SKM-1 (cell line): ENCODE data around the gene FUT8.
"Not testable (repeated sequence)": the region's sequence is repeated elsewhere in the genome, so short reads cannot be mapped to it uniquely, and the experiment has no call there.

ENCODE experiments used
- DNase-seq: peaks from one replicate; lab custom pipeline; 2025; ENCODE audit not compliant: unreplicated experiment; lab: John Stamatoyannopoulos, UW

The FUT8 gene

DNA sequence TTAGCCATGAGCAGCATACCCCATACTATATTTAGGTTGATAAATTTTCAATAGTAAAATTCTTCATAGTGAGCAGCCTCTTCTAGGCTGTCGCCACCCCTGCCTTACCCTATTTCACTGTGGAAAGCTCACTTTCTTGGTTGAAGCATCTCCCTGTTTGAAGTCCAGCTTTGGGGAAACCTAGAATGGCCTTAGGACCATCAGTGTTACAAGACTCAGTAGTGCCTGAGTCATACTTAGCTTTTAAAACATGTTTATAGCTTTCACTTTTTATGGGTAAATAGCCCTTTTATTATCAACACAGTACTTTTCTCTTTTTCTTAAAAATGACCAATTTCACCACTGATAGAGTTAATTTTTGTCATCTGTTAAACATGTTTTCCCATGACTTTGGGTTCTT, 37.1 kb downstream of the FUT8 start:
- no peak for DNase-seq

DNA sequence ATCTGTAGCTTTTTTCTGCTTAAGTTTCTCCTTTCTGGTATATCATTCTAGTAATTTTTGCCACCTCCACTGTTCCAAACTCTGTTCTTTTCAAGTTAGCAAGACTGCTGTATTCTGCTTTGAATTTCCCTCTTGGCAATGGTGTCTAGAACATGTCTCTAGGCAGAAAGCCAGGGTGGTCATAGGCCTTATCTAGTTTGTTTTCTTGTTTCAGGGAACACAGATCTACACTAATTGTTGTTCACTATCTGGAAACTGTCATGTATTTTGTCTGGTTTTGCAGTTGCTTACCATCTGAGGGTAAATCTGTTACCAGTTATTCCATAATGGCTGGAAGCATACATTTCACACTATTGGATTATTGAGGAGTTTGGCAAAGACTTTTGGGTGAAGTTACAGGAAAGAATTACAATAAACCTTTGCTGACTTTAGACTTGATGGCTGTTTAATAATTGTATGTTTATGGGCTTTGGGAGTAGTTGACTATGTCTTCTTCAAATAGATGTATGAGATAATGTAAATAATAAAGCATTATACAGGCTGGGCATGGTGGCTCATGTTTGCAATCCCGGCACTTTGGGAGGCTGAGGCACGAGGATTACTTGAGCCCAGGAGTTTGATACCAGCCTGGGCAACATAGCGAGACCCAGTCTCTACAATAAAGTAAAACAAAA, 41.4 kb downstream of the FUT8 start:
- DNase-seq, result no peak

DNA sequence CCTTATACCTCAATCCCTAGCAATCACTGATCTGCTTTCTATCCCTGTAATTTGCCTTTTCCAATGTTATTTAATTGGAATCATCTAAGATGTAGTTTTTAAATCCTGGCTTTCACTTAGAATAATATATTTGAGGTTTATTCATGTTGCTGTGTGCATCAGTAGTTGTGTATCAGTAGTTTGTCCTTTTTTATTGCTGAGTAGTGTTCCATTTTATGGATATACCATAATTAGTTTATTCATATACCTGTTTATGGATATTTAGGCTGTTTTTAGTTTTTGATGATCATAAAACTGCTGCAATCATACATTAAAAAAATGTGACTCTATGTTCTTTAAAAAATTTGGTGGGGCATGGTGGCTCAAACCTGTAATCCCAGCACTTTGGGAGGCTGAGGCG, 43.7 kb downstream of the FUT8 start:
- no peak for DNase-seq

DNA sequence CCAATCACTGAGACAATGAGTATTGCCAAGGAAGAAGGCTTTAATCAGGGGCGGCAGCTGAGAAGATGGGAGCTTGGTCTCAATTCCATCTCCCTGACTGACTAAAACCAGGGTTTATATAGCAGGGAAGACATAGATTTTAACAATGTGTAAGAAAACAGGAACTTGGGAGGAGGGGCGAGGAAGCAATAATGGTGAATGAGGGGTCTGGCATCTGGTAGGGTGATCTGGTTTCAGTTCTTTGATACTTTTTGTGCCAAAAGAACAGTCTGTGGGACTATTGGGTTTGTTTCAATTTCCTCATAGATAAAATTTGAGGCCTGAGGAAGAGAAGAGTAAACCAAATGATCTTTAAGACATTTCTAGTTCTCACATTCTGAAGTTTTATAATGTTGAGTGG, 49.2 kb downstream of the FUT8 start:
- DNase-seq, result no peak

DNA sequence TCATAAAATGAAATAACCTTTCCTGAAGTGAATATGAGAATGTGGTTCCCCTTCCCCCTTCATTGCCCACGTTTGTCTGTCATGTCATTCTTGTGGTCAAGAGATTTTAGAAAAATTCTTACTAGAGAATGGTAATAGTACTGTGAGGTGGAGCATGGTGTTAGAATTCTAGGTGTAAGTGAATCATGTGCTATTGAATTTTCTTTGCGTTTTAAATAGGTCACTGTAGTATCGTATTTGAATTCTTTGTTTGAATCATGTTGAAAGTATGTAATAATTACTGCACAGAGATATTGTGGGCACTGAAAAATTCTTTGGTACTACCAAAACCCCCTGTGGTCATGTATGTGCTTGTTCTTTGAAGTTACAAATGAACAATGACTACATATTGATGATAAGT, 49.9 kb downstream of the FUT8 start:
- no peak for DNase-seq

DNA sequence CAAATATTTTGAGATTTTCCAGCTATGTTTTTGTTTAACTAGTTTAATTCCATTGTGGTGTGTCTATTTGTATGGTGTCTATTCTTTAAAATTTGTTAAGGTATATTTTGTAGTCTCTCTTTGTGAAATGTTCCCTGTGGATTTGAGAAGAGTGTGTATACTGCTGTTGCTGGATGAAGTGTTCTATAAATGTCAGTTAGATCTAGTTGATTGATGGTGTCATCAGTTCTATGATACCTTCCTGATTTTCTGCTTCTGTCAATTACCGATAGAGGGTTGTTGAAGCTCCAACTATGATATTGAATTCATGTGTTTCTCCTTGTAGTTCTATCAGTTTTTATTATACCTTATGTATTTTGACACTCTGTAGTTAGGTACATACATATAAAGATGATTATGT, 53.1 kb downstream of the FUT8 start:
- DNase-seq, result no peak

DNA sequence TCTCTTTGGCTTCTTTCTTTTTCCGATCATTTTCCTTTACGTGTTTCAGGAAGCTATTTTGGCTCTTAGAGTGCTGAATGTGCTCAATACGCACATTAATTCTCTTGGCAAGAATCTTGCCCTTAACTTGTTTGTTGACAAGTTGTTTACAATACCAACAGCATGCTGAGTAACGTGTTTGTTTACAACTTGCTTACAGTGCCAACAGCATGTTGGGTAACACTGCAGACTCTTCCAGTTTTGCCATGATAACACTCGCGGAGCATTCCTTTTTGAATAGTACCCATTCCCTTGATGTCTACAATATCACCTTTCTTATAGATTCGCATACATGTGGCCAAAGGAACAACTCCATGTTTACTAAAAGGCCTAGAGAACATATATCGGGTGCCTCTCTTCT, 55.4 kb downstream of the FUT8 start:
- not testable (repeated sequence) for DNase-seq

DNA sequence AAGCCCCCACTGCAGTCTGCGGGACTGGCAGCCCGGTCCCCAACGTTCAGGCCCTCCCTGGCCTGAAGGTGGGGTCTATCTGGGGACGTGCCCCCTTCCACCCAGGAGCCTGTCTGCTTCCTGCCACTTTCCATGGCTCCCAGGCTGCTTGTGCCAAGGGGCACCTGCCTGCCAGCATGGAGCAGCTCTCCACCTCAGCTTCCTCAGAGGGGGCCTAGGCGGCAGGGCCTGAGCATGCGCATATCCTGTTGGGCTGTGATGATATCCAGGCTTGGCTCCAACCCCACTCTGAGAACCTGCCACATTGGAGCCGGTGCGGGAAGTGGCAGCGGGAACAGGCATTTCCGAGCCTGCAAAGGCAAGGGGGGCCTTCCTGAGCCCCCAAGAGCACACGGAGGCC, 57.4 kb downstream of the FUT8 start:
- DNase-seq, result no peak

DNA sequence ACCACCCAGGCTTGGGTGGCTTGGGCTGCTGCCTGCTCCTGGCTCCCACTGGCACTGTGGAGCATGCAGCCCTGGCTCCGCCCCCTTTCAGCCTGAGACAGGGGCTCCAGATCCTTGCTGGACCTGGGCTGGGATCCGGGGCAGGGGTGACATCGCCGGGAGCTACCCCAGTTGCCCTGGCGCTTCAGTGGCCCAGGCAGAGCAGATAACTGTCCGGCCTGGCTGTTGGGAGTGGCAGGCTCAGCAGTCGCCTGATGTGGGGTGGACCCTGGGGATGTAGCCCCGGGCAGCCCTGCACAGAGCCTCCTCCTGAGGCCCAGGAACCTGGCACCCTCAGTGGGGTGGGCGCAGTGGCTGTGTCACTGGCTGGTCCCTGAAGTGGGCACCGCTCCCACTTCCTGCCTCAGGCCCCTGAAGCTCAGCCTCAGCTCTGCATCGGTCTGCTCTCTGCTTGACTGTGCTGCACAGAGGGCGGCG, 57.9 kb downstream of the FUT8 start:
- no peak for DNase-seq

DNA sequence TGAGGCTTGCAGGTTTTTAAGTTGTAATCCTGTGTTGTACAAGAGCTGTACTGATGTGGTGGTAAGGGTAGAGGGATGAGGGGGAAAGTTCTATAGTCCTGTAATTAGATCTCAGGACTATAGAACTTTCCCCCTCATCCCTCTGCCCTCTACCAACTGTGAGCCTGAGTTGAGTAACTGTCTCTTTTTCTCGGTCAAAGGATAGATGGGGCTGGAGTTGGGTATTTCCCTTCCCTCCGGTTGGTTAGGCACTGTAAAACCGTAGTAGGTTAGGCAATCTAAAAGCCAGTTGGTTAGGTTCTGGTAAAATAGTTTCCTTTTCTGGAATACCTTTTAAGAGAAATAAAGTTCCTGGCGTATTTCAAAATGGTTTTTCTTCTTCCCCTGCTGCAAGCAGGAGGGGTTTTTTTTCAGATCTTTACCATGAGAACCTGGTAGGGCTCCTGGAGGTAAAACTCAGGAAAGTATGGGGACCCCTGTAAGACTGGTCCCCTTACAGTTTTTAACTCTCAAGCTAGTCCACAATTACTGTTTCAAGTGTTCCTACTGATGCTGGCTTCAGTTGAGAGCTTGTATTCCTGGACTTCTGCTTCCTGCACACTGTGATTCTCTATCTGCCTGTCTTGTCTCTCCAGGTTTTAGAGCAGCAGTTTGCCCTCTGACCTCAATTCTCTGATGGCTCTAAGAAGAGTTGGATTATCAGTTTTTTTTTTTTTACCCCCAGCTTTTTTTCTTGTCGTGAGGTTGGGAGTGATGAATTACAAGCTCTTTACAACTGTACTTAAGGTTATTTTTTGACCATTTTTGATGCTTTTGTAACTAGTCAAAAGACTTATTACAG, 58.7 kb downstream of the FUT8 start:
- no peak for DNase-seq

DNA sequence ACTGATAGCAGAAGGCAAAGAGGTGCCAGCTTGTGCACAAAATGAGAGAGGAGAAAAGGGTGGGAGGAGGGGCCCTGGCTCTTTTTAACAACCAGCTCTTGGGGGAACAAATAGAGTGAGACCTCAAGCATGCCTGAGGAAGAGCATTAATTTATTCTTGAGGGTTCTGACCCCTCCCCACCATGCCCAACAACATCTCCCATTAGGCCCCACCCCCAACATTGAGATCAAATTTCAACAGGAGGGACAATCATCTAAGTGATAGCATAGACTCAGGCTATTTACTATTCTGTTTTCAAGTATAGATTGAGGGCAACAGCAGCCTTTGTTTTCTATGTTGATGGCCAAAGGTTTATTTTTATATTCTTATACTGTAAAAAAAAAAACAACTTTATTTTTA, 59.7 kb downstream of the FUT8 start:
- DNase-seq, result no peak

DNA sequence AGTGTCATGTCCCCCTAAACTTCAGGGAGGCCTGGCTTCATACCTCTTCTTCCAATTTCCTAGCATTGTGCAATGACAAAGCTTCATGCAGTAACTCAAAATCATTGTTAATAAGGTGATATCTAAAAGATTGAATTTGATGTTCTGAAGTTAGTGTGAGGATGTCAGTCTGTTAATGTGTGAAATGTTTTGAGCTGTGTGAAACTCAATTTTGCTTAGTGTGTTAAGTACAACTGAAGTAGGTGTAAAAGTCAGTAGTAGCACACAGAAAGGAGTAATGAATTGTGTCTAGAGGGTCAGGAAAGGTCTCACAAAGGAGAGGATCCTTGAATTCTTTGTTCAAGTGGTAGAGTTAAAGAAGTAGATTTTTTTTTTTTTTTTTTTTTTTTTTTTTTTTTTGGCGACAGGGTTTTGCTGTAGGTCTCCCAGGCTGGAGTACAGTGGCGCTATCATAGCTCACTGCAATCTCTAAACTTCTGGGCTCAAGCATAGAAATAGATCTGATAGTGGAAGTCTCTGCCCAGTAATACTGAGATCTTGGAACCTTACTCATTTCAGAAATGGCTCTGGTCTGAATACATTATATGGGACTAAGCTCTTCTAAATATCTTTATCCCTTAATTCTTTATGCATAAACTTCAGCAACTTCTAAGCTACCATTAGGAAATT, 63.9 kb downstream of the FUT8 start:
- no peak for DNase-seq

DNA sequence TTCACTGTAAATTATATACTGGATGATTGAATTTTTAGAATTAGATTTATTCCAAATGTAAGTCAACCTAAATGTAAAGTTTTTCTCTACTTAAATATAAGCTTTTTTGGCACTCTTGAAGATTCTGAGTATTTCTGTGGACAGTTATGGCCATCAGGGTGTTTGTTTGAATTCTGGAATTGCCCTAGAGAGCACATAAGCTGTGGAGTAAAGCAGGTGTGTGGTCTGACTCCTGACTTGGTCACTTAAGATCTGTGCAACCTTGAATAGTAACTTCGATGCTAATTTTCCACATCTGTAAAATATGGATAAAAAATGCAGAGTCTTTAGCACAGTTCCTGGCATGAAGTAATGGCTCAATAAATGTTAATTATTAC, 64.4 kb downstream of the FUT8 start:
- DNase-seq, result no peak

DNA sequence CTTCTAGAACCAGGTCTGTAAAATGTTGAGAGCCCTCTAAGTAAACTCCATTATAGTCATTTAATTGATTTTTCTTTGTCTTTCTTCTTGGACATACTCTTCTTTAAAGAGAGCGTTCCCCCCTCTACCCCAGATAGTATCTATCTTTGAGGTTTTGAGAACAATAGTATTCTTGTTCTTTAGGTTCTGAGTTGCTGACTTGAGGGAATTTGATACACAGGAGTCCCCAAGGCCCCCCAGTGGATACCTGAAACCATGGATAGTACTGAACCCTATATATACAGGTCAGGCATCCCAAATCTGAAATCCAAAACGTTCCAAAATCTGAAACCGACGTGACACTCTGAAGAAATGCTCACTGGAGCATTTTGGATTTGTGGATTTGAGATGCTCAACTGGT, 65.5 kb downstream of the FUT8 start:
- no peak for DNase-seq

DNA sequence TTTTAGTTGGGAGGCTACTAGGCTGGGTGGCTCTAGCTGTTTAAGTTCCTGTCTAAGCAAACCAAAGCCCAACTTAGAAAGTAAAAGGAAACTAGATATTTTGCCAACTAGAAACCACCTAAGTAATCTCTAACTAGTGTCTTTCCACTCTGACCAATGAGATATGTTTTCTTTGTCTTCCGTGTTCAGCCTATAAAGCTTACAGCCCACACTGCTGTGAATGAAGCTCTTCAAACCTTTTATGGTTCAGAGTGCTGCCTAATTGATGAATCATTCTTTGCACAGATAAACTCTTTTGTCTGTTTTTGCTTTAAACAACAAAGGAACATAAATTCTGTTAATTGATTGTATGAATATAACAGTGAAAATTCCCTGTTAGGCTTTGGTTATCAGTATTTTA, 66.1 kb downstream of the FUT8 start:
- no peak for DNase-seq

DNA sequence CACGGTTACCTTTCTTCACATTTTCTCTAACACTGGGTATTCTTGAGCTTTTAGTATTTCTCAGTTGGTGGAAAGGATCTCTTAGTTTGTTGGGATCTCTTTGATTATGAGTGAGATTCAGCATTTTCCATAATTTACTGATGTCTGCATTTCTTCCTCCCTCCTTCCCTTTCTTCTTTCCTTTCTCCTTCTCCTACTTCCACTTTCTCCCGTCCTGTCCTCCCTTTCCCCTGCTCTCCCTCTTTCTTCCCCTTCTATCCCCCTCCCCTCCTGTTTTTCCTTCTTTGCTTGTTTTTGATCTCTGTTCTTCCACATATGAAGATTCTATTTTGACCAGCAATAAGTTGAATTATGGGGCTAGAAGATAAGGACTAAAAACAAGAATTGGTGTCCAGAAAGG, 66.9 kb downstream of the FUT8 start:
- no peak for DNase-seq

DNA sequence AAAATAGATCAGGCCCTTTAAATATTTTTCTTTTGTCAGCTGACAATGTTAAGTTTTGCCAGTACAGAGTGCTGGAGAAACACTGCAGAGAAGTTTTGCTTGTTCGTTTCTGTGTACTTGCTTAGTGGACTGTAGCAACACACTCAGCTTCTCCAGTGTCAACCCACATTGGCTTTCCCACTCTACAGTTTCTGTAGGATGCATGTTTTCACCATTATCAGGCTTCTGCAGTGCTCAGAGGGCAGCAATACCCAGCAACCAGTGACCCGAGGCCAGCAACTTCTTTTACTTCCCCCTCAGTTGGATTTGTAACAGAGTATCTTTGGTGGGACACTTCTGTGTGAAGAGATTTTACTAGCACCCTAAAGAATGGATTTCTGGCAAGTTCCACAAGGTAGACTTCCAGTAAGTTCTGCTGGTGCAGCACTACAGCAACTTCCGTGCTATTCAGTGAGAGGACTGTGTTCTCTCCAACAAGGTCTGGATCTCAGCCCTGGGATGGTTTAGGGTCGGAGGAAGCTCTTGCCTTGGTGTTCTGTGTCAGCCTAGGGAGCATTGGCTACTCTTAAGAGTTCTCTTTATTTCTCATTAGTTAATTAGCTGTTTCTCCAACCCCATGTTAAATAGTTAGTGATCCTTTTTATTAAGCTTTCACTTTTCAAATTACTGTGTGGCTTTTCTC, 70.4 kb downstream of the FUT8 start:
- no peak for DNase-seq

DNA sequence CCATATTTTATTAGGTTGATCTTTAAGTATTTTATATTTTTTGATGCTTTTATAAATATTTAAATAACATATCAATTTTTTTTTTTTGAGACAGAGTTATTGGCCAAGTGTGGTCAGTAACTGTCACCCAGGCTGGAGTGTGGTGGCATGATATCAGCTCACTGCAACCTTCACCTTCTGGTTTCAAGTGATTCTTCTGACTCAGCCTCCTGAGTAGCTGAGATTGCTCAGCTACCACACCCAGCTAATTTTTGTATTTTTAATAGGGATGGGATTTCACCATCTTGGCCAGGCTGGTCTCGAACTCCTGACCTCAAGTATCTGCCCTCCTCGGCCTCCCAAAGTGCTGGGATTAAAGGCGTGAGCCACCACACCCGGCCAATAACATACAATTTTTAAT, 71.1 kb downstream of the FUT8 start:
- no peak for DNase-seq

DNA sequence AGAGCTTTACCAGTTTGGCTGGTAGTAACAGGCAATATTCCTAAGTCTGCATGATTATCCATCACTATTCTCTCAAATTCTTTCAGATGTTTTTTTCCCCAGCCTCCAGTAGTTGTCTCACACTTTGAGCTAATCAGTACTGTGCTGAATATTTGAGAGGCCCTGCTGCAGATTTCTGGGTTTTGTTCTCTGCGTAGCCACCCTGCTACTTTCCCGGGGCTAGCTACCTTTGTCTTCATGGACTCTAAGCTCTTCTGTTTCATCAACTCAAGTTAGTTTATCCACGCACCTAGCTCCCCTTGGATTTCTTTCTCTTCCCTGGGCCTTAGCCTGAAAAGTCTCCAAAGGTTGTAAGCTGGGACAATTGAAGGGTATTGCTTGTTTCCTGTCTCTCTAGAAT, 73.0 kb downstream of the FUT8 start:
- no peak for DNase-seq

DNA sequence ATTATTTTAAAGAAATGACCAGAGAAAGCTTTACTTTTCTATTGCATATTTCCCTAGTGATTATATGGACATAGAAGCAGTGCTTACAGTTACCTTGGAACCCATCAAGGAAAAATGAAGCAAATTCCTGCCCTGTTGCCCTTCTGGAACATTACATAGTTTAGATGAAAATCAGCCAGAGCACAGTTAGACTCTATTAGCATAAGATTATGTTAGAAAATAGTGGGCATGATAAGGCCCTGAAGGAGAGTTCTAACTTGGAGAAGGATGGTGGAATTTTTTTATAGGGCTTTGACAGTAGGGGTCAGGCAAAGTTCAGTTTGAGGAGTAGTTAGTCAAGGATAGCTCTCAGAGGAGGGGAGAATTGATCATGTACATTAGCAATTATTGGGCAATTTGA, 74.3 kb downstream of the FUT8 start:
- DNase-seq, result no peak

DNA sequence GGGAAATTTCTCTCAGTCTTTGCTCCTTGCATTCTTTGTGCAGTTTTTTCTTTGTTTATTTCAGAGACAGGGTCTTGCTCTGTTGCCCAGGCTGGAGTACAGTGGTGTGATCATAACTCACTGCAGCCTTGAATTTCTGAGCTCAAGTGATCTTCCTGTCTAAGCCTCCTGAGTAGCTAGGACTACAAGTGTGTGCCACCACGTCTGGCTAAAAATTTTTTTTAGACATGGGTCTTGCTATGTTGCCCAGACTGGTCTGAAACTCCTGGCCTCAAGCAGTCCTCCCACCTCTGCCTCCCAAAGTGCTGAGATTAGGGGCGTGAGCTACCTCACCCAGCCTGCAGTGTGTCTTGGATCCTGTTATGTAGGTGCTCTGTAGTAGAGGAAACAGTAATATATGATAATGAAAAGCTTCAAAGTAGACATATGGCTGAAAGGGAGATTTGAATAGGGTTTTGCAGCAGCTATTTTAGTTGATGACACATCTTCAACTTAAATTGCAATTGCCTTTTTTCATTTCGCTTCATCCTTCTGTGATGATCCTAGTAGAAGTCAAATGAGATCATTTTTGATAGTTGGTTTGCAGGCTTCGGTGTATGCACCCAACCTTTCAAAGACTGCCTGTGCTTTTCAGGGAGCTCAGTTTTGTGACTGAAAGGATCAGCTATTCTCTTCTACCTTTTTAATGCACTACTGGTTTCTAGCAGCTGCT, 75.4 kb downstream of the FUT8 start:
- DNase-seq, result no peak
